H1 (cell line): Measurements from ENCODE around the gene NIPAL3. TPM values are rescaled to one million over a fixed set of nuclear protein-coding genes. Genes with fewer than 3 reads are reported as not detected.

Experiments
- CTCF ChIA-PET: fragments of 300-600 bp; sonication (Branson Sonifier 250); formaldehyde crosslinking; loops from one replicate; lab custom pipeline; 2021; ENCODE audit not compliant: partially characterized antibody; lab: Charles Lee
- POLR2A ChIA-PET: fragments of 300-600 bp; sonication (Branson Sonifier 250); formaldehyde crosslinking; loops from one replicate; lab custom pipeline; 2021; ENCODE audit warnings: inconsistent platforms; ENCODE audit not compliant: partially characterized antibody; lab: Charles Lee
- DNase-seq, 2 experiments: peaks; one replicate each; pipeline versions ENCODE4 v3.0.0 to v3.0.0-alpha.2; 2010 to 2022; ENCODE audit warnings: low spot score in 2 of 2, low read depth in 1 of 2, mixed read lengths in 1 of 2
- FAIRE-seq: peaks from 2 replicates; lab custom pipeline; 2011; peaks lifted over from hg19 to GRCh38; lab: Jason Lieb, UNC
- H2AFZ ChIP-seq: 2 replicates; pipeline ENCODE4 v1.8.1; 2012; ENCODE audit warnings: low read length, inconsistent platforms
- H2AK5ac ChIP-seq: 2 replicates; pipeline ENCODE4 v1.6.1; 2013; ENCODE audit warnings: low read depth, low read length
- H2BK120ac ChIP-seq: replicated peaks from 2 replicates; pipeline ENCODE3; 2013; ENCODE audit warnings: low read depth, low read length, inconsistent platforms
- H2BK12ac ChIP-seq: 2 replicates; pipeline ENCODE4 v1.6.1; 2013; ENCODE audit warnings: low read depth, low read length
- H2BK15ac ChIP-seq: 2 replicates; pipeline ENCODE4 v1.6.1; 2013; ENCODE audit warnings: low read length
- H2BK20ac ChIP-seq: 2 replicates; pipeline ENCODE4 v1.6.1; 2013; ENCODE audit warnings: low read length
- H2BK5ac ChIP-seq: 2 replicates; pipeline ENCODE4 v1.6.1; 2013; ENCODE audit warnings: low read depth, low read length
- H3K14ac ChIP-seq: 2 replicates; pipeline ENCODE4 v1.6.1; 2013; ENCODE audit warnings: inconsistent platforms; ENCODE audit not compliant: insufficient read length
- H3K18ac ChIP-seq: 2 replicates; pipeline ENCODE4 v1.6.1; 2013; ENCODE audit warnings: low read length; ENCODE audit errors: extremely low read depth
- H3K23ac ChIP-seq: 2 replicates; pipeline ENCODE4 v1.6.1; 2013; ENCODE audit warnings: inconsistent platforms; ENCODE audit not compliant: insufficient read length
- H3K23me2 ChIP-seq: 2 replicates; pipeline ENCODE4 v1.6.1; 2013; ENCODE audit warnings: low read depth, low read length
- H3K27ac ChIP-seq: 2 replicates; pipeline ENCODE4 v1.6.1; 2011; ENCODE audit warnings: low read depth, low read length, inconsistent platforms
- H3K27me3 ChIP-seq, 4 experiments: replicated peaks in 1 of 4; 1 replicate in 1 of 4; 2 replicates in 3 of 4; pipeline versions ENCODE4 v1.6.1 to v1.8.1; 2011 to 2013; ENCODE audit warnings: low read length in 3 of 4, mild to moderate bottlenecking in 3 of 4, inconsistent platforms in 2 of 4, mixed read lengths in 2 of 4, moderate library complexity in 1 of 4; ENCODE audit not compliant: control insufficient read depth in 3 of 4, insufficient read depth in 3 of 4; ENCODE audit errors: extremely low read depth in 1 of 4
- H3K36me3 ChIP-seq, 4 experiments: 2 replicates each; pipeline versions ENCODE4 v1.6.1 to v1.8.1; 2011 to 2013; ENCODE audit warnings: mild to moderate bottlenecking in 4 of 4, low read length in 3 of 4, moderate library complexity in 2 of 4, control low read depth in 1 of 4, inconsistent platforms in 1 of 4; ENCODE audit not compliant: insufficient read depth in 4 of 4, control insufficient read depth in 2 of 4
- H3K4ac ChIP-seq: replicated peaks from 2 replicates; pipeline ENCODE3; 2013; ENCODE audit warnings: low read length, low read depth, mixed read lengths, inconsistent platforms; ENCODE audit not compliant: insufficient read length
- H3K4me1 ChIP-seq, 4 experiments: replicated peaks in 1 of 4; 1 replicate in 1 of 4; 2 replicates in 3 of 4; pipeline versions ENCODE4 v1.6.1 to v1.8.1; 2011 to 2013; ENCODE audit warnings: low read length in 3 of 4, inconsistent platforms in 2 of 4, mixed read lengths in 1 of 4; ENCODE audit not compliant: insufficient read depth in 4 of 4, control insufficient read depth in 3 of 4
- H3K4me2 ChIP-seq, 2 experiments: 2 replicates each; pipeline versions ENCODE4 v1.6.1 to v1.8.1; 2011 to 2013; ENCODE audit warnings: low read depth in 2 of 2, low read length in 2 of 2, control low read depth in 1 of 2, inconsistent platforms in 1 of 2, mild to moderate bottlenecking in 1 of 2; ENCODE audit not compliant: insufficient read depth in 1 of 2
- H3K4me3 ChIP-seq, 4 experiments: fragments of 200-600, 300-600 bp in 1 of 4; sonication (generic), shearing (Covaris generic), sonication (Bioruptor Twin) in 1 of 4; 2 replicates each; pipeline versions ENCODE4 v1.5.1 to v1.8.1; 2011 to 2016; ENCODE audit warnings: low read length in 4 of 4, low read depth in 3 of 4, control low read depth in 2 of 4, inconsistent platforms in 2 of 4, mild to moderate bottlenecking in 2 of 4, mixed read lengths in 1 of 4, moderate library complexity in 1 of 4; ENCODE audit not compliant: insufficient read depth in 2 of 4; ENCODE audit errors: extremely low read depth in 1 of 4
- H3K56ac ChIP-seq: replicated peaks from 2 replicates; pipeline ENCODE3; 2013; ENCODE audit warnings: low read depth, mild to moderate bottlenecking, mixed read lengths, low read length, inconsistent platforms; ENCODE audit not compliant: insufficient read length
- H3K79me1 ChIP-seq: 2 replicates; pipeline ENCODE4 v1.6.1; 2013; ENCODE audit warnings: low read depth, low read length, control low read depth
- H3K79me2 ChIP-seq, 2 experiments: 2 replicates each; pipeline versions ENCODE4 v1.6.1 to v1.8.1; 2012 to 2013; ENCODE audit warnings: low read length in 2 of 2, mild to moderate bottlenecking in 2 of 2, inconsistent platforms in 1 of 2; ENCODE audit not compliant: insufficient read depth in 2 of 2, control insufficient read depth in 1 of 2
- H3K9ac ChIP-seq, 4 experiments: replicated peaks in 1 of 4; 1 replicate in 1 of 4; 2 replicates in 3 of 4; pipeline versions ENCODE4 v1.6.1 to v1.8.1; 2011 to 2013; ENCODE audit warnings: low read depth in 3 of 4, low read length in 3 of 4, control low read depth in 2 of 4, mild to moderate bottlenecking in 2 of 4, moderate library complexity in 2 of 4, inconsistent platforms in 1 of 4; ENCODE audit errors: extremely low read depth in 1 of 4
- H3K9me3 ChIP-seq, 2 experiments: 2 replicates each; pipeline versions ENCODE4 v1.6.1 to v1.8.1; 2012 to 2013; ENCODE audit warnings: mild to moderate bottlenecking in 2 of 2, moderate library complexity in 2 of 2, control low read depth in 1 of 2, inconsistent platforms in 1 of 2, low read depth in 1 of 2, low read length in 1 of 2, mixed read lengths in 1 of 2; ENCODE audit not compliant: insufficient read depth in 2 of 2
- H4K20me1 ChIP-seq, 2 experiments: replicated peaks in 1 of 2; 2 replicates each; pipeline versions ENCODE3 to v1.8.1; 2011 to 2013; ENCODE audit warnings: inconsistent platforms in 2 of 2, low read length in 2 of 2, mild to moderate bottlenecking in 1 of 2; ENCODE audit not compliant: insufficient read depth in 2 of 2, control insufficient read depth in 1 of 2
- H4K5ac ChIP-seq: 2 replicates; pipeline ENCODE4 v1.6.1; 2013; ENCODE audit warnings: low read length, low read depth, mixed read lengths, inconsistent platforms; ENCODE audit not compliant: insufficient read length
- H4K8ac ChIP-seq: 2 replicates; pipeline ENCODE4 v1.8.0; 2013; ENCODE audit warnings: mild to moderate bottlenecking, moderate library complexity, low read length, inconsistent platforms; ENCODE audit not compliant: insufficient read depth; ENCODE audit errors: extremely low read depth
- H4K91ac ChIP-seq: replicated peaks from 2 replicates; pipeline ENCODE3; 2013; ENCODE audit warnings: low read length, mixed read lengths, inconsistent platforms; ENCODE audit not compliant: insufficient read length
- ASH2L ChIP-seq: fragments of 200-600, 300-600 bp; sonication (generic); IDR thresholded peaks from one replicate; pipeline ENCODE4 v1.7.1; 2017; ENCODE audit warnings: low read length
- BACH1 ChIP-seq: IDR thresholded peaks from 2 replicates; pipeline ENCODE4 v1.6.1; 2012; ENCODE audit warnings: low read length, improper control_type of control experiment
- CEBPB ChIP-seq: IDR thresholded peaks from 2 replicates; pipeline ENCODE4 v1.6.1; 2012; ENCODE audit warnings: low read depth, low read length
- CHD1 ChIP-seq: IDR thresholded peaks from 2 replicates; pipeline ENCODE4 v1.6.1; 2012; ENCODE audit warnings: low read depth, low read length, improper control_type of control experiment
- MAFK ChIP-seq: IDR thresholded peaks from 2 replicates; pipeline ENCODE4 v1.6.1; 2012; ENCODE audit warnings: low read depth, mild to moderate bottlenecking, improper control_type of control experiment, low read length
- PHF8 ChIP-seq: fragments of 200-600 bp; sonication (generic); conservative IDR thresholded peaks from 2 replicates; pipeline ENCODE4 v1.7.1; 2012; ENCODE audit warnings: low read depth, mild to moderate bottlenecking, inconsistent platforms, low read length, moderate library complexity
- POLR2A ChIP-seq, 2 experiments: IDR thresholded peaks; 1 replicate in 1 of 2; 2 replicates in 1 of 2; pipeline ENCODE4 v1.6.1; 2011; ENCODE audit warnings: low read depth in 2 of 2, low read length in 2 of 2, mild to moderate bottlenecking in 2 of 2; ENCODE audit errors: control extremely low read depth in 1 of 2
- RBBP5 ChIP-seq: IDR thresholded peaks from 2 replicates; pipeline ENCODE4 v1.7.1; 2012; ENCODE audit warnings: low read depth, mild to moderate bottlenecking, inconsistent platforms, low read length, moderate library complexity, borderline replicate concordance
- SP2 ChIP-seq: IDR thresholded peaks from 2 replicates; pipeline ENCODE4 v1.6.1; 2012; ENCODE audit warnings: mild to moderate bottlenecking, low read length, inconsistent platforms
- TAF1 ChIP-seq: IDR thresholded peaks from 2 replicates; pipeline ENCODE4 v1.6.1; 2011; ENCODE audit warnings: mild to moderate bottlenecking, low read depth, low read length
- TBP ChIP-seq: IDR thresholded peaks from 2 replicates; pipeline ENCODE4 v1.6.1; 2011; ENCODE audit warnings: low read depth, low read length, improper control_type of control experiment
- WGBS, 2 experiments: shearing (Covaris generic) in 1 of 2; methylation state at CpG; one replicate each; pipeline versions ENCODE4 v1.1.6 to v1.1.7; 2013 to 2015; ENCODE audit warnings: low lambda C conversion rate in 2 of 2, mixed read lengths in 2 of 2, inconsistent platforms in 1 of 2, low coverage in 1 of 2, missing lambda C conversion rate in 1 of 2; ENCODE audit not compliant: insufficient replicate concordance in 2 of 2, insufficient coverage in 1 of 2, insufficient read length in 1 of 2; ENCODE audit errors: extremely low coverage in 1 of 2, missing lambda C conversion rate in 1 of 2; 5-methylcytosine and 5-hydroxymethylcytosine counted together
- polyA plus RNA-seq, 7 experiments: library from polyadenylated mRNA; depleted of rRNA in 3 of 7; stranded (reverse) in 5 of 7; unstranded in 2 of 7; fragments of >200 nt in 5 of 7; fragments of 200-250 nt in 2 of 7; gene quantifications; 1 replicate in 5 of 7; 2 replicates in 1 of 7; 4 replicates in 1 of 7; pipeline versions ENCODE4 v1.2.1 to v1.2.3, GENCODE V29; 2011 to 2013; ENCODE audit warnings: missing spikeins in 2 of 7, mixed read lengths in 2 of 7
- total RNA-seq: library from RNA; stranded (reverse); fragmentation: NEBNext Ultra II Directional; extraction: Animal tissue kit (Norgen Biotek cat#: 25700); gene quantifications from 2 replicates; pipeline ENCODE4 v1.2.1, GENCODE V29; 2021

The NIPAL3 gene
- total and polyA plus RNA-seq, 2 of the 8 experiments (the other 6 are each of a cell fraction or from before 2014, with no cell fraction given), result 8.8 to 11.0 TPM

GRCh38 chr1:24502065-24502708 lies 86.6 kb downstream of the NIPAL3 start:
- Histone ChIP-seq H3K14ac (no peak overlapping the region), H3K9me3 (no peaks in the 10 kb centered on the region), H2BK120ac (peak overlapping the region; percentile 34), H2BK12ac (peak overlapping the region; percentile 3; the same call in 1 of the 2 replicates), H2BK20ac (no peak overlapping the region), H4K5ac (peak overlapping the region; percentile 25), H3K4ac (no peak overlapping the region), H4K91ac (peak overlapping the region; percentile 4), H2AFZ (peak overlapping the region; percentile 74; the same call in 1 of the 2 replicates), H3K79me1 (no peaks in the 10 kb centered on the region), H2BK5ac (peak overlapping the region; percentile 62), H3K36me3 (no peaks in the 10 kb centered on the region), H3K9ac (peak overlapping the region; percentile 25 to 64 (median 55); a peak in 6 of 7 replicates), H3K23ac (no peak overlapping the region), H3K27me3 (peaks cover 0 to 7% (median 0%) of the 10 kb centered on the region in 4 experiments; a peak in 3 of 7 replicates), H3K4me3 (peak overlapping the region; percentile 80 to 95 (median 86)), H4K20me1 (no peaks in the 10 kb centered on the region), H3K23me2 (peaks cover 11% of the 10 kb centered on the region), H2BK15ac (no peak overlapping the region), H3K79me2 (no peaks in the 10 kb centered on the region), H3K56ac (peak overlapping the region; percentile 47), H3K18ac (no peak overlapping the region; the same call in 1 of the 2 replicates), H4K8ac (peak overlapping the region; percentile 91), H2AK5ac (no peak overlapping the region), H3K4me2 (peak overlapping the region; percentile 90 to 96), H3K4me1 (peaks cover 2 to 20% (median 9%) of the 10 kb centered on the region in 4 experiments; a peak in 6 of 7 replicates), H3K27ac (no peak overlapping the region)
- WGBS, 2 experiments, result 5% methylated on average over 36 of the region's 39 CpGs; no CpG with 5 or more reads in 1 of the 2 experiments
- CTCF ChIA-PET, result interaction anchor here (0.7 to 3.0 kb wide), 12 partner anchors 10 to 344 kb away, joined by 3 to 15 read pairs (median 3); no protein-coding TSS in a partner anchor
- POLR2A ChIA-PET, result interaction anchor here (0.7 to 1.6 kb wide), 7 partner anchors 13 to 110 kb away, joined by 3 to 5 read pairs (median 4); partner anchors contain the start of gene NIPAL3
- FAIRE-seq, result no peak
- peak in 1 of 2 experiments; percentile 82 for DNase-seq
- TF ChIP-seq PHF8, result peak; percentile 47; the same call in 1 of the 2 replicates
- no peak for TF ChIP-seq SP2
- no peak for TF ChIP-seq CEBPB
- peak; percentile 65; the same call in 1 of the 2 replicates for TF ChIP-seq RBBP5
- no peak for TF ChIP-seq MAFK
- peak; percentile 38; the same call in 1 of the 2 replicates for TF ChIP-seq BACH1
- peak; percentile 71 for TF ChIP-seq ASH2L
- TF ChIP-seq CHD1, result no peak
- TF ChIP-seq TAF1, result no peak; the same call in 1 of the 2 replicates
- TF ChIP-seq TBP, result peak; percentile 38; the same call in 1 of the 2 replicates
- peak in 1 of 2 experiments; percentile 47; a peak in 1 of 3 replicates for TF ChIP-seq POLR2A (IDR thresholded peaks at IDR 0.05; ENCODE audit: control extremely low read depth in 1 of 2, low read depth in 2 of 2, low read length in 2 of 2)
